ENCODE measurements around the gene NPFFR1. TPM values are rescaled to one million over a fixed set of nuclear protein-coding genes. Genes with fewer than 3 reads are reported as not detected.
"Not testable (repeated sequence)": the region's sequence is repeated elsewhere in the genome, so short reads cannot be mapped to it uniquely, and the experiment has no call there.

NPFFR1 gene
- total RNA-seq, 1 donor from 2014 or later, result not detected

GRCh38 chr10:70222811-70223447, 60.9 kb downstream of the NPFFR1 start:
- not testable (repeated sequence) for DNase-seq

GRCh38 chr10:70222340-70222794, 61.4 kb downstream of the NPFFR1 start:
- no peak for DNase-seq

GRCh38 chr10:70221030-70221429, 62.8 kb downstream of the NPFFR1 start:
- DNase-seq, result no peak

DNA sequence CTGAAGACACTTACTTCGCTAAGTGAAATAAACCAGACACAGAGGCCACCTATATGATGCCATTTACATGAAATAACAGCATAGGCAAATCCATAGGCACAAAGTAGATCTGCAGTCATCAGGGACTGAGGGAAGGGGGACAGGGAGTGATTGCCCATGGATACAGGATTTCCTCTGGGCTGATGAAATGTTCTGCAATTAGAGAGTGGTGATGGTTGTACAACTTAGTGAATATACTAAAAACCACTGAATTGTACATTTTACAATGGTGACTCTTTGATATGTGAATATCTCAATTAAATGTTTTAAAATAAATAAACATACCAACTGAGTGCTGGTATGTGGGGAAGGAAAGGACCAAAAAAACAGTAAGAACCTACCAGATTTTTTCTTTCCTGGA, 70.9 kb downstream of the NPFFR1 start:
- no peak for DNase-seq

DNA sequence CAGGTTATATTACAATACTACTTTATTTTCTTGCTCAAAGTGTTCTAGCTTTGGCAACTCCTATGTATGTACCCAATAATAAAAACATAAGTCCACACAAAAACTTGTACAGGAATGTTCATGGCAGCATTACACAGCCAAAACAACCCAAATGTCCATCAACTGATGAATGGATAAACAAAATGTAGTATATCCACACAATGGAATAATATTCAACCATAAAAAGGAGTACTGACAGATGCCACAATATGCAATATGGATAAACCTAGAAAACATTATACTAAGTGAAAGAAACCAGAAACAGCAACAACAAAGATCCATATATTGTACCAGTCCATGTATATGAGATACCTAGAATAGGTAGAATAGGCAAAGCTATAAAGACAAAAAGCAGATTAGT, 71.5 kb downstream of the NPFFR1 start:
- no peak for DNase-seq

GRCh38 chr10:70206762-70207161, 77.0 kb downstream of the NPFFR1 start:
- DNase-seq, result no peak

DNA sequence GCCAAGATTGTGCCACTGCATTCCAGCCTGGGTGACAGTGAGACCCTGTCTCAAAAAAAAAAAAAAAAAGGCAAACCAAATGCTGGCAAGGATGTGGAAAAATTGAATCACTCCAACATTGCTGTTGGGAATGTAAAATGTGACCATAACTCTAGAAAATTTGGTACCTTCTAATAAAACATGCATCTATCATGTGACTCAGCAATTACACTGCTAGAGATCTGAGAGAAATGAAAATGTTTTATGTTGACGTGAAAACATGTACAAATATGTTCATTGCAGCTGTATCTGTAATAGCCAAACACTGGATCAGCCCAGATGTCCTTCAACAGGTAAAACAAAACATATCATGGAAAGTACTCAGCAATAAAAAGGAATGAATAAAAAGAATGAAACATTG, 82.7 kb downstream of the NPFFR1 start:
- DNase-seq, result no peak

DNA sequence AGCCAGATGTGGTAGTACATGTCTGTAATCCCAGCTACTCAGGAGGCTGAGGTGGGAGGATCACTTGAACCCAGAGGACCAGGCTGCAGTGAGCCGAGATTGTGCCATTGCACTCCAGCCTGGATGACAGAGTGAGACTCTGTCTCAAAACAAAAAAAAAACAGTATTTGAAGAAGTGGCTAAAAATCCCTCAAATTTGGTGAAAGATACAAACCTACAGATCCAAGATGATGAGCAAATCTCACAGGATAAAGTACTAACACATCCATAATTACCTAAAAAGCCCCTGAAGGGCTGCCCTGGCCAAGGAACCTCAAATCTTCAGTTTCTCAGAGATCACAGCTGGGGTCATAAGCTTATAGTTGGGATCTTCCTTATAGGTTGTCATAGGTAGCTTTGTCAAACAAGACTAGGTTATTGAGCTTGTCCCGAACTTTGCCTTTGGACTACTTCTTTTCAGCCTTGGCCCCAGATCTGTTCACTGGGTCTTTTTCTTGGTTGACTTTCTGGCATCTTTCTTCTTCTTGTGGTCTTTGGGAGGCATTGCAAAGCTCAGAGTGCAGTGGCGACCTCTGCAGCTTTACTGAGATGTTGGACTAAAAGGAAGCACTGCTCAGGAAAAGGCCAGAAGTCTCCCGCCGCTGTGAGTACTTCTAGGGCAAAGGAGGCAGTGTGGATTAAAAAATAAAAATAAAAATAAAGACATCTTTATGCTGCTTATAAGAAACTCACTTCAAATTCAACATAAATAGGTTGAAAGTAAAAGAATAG, 84.9 kb downstream of the NPFFR1 start:
- DNase-seq, result no peak

Other genes starting within 250 kb of the NPFFR1 start
- gene MACROH2A2, start 231.2 kb downstream of the NPFFR1 start, total RNA-seq, result under 0.01 and 0.05 TPM in 2 replicates
- 0.85 and 3.0 TPM in 2 replicates for gene AIFM2, start 151.2 kb downstream of the NPFFR1 start, total RNA-seq
- 6.8 and 7.1 TPM in 2 replicates for gene TYSND1, start 137.3 kb downstream of the NPFFR1 start, total RNA-seq
- gene SAR1A, start 113.5 kb downstream of the NPFFR1 start, total RNA-seq, result 114 and 168 TPM in 2 replicates
- gene PPA1, start 50.6 kb downstream of the NPFFR1 start, total RNA-seq, result 171 and 240 TPM in 2 replicates
- 9.0 and 15.0 TPM in 2 replicates for gene LRRC20, start 98.6 kb upstream of the NPFFR1 start, total RNA-seq
- 28.2 and 49.7 TPM in 2 replicates for gene EIF4EBP2, start 120.1 kb upstream of the NPFFR1 start, total RNA-seq
- gene NODAL, start 157.7 kb upstream of the NPFFR1 start, total RNA-seq, result not detected in 2 replicates
- 248 and 276 TPM in 2 replicates for gene PALD1, start 194.8 kb upstream of the NPFFR1 start, total RNA-seq

Measured in dermis blood vessel endothelial cell (primary cell).